Right lobe of liver (tissue), 6 donors: ENCODE results near the gene TK2. TPM values are rescaled to one million over a fixed set of nuclear protein-coding genes. Genes with fewer than 3 reads are reported as not detected.

Source experiments
- ATAC-seq, 4 donors: fragments of 200-7000 bp; cut with Tn5 transposase; one replicate each; pipeline ENCODE4 v1.9.1; 2020; ENCODE audit warnings: mild to moderate bottlenecking in 4 of 4, moderate library complexity in 4 of 4
- DNase-seq, 3 donors: peaks; one replicate each; pipeline ENCODE4 v3.0.0-alpha.2; 2020
- H3K27ac ChIP-seq, 3 donors: fragments of 200-600 bp; one replicate each; pipeline ENCODE4 v1.8.0; 2022
- H3K27me3 ChIP-seq, 2 donors: fragments of 200-600 bp; one replicate each; pipeline ENCODE4 v1.8.0; 2022
- H3K36me3 ChIP-seq, 4 donors: fragments of 200-600 bp; sonication (generic) in 1 of 4; one replicate each; pipeline versions ENCODE4 v1.5.1 to v1.8.0; 2017 to 2022; ENCODE audit warnings: control low read depth in 1 of 4
- H3K4me1 ChIP-seq, 4 donors: fragments of 200-600 bp; sonication (generic) in 1 of 4; one replicate each; pipeline versions ENCODE4 v1.5.1 to v1.8.0; 2017 to 2022; ENCODE audit warnings: control low read depth in 1 of 4
- H3K4me3 ChIP-seq, 3 donors: fragments of 200-600 bp; one replicate each; pipeline ENCODE4 v1.8.0; 2022
- H3K9me3 ChIP-seq, 4 donors: fragments of 200-600 bp; sonication (generic) in 1 of 4; one replicate each; pipeline versions ENCODE4 v1.5.1 to v1.8.0; 2017 to 2022; ENCODE audit warnings: control low read depth in 1 of 4
- CTCF ChIP-seq, 4 donors: fragments of 200-600 bp in 3 of 4; fragments of 450-650 bp in 1 of 4; IDR thresholded peaks; one replicate each; pipeline versions ENCODE4 v1.5.1 to v1.8.0; 2016 to 2022; ENCODE audit warnings: antibody characterized with exemption in 4 of 4, mild to moderate bottlenecking in 2 of 4
- POLR2A ChIP-seq: fragments of 450-650 bp; IDR thresholded peaks from one replicate; pipeline ENCODE4 v1.6.1; 2017; ENCODE audit warnings: antibody characterized with exemption, mild to moderate bottlenecking
- WGBS: methylation state at CpG from one replicate; pipeline ENCODE4 v1.1.6; 2018; ENCODE audit warnings: low coverage, low lambda C conversion rate; ENCODE audit not compliant: insufficient coverage; ENCODE audit errors: missing lambda C conversion rate; 5-methylcytosine and 5-hydroxymethylcytosine counted together
- intact Hi-C, 2 donors: fragments of 100-400 bp; cut with DNase I; formaldehyde crosslinking; loops; one replicate each; pipeline versions ENCODE4 v1.11.2 to v1.14.1; 2022
- total RNA-seq, 6 experiments: library from RNA; depleted of rRNA in 2 of 6; stranded (reverse); fragments of >200 nt in 2 of 6; fragmentation: NEBNext Ultra II Directional in 3 of 6; extraction: Animal tissue kit (Norgen Biotek cat#: 25700) in 3 of 6; gene quantifications; one replicate each; pipeline versions ENCODE4 v1.1.0 to v1.2.4, GENCODE V29; 2016 to 2023
- donor health status: DM: no; HTN: yes; CAD: no.
- donor health status: DM: no; HTN: no; CAD: no.
- donor health status: DM: no; HTN: no; CAD: no.
- donor health status: DM: no; HTN: yes; CAD: no.
- donor health status: DM: no; HTN: yes; CAD: no.

TK2 gene
- total RNA-seq, 6 experiments from 2014 or later, result 25.8 to 41.7 (median 33.6) TPM

DNA sequence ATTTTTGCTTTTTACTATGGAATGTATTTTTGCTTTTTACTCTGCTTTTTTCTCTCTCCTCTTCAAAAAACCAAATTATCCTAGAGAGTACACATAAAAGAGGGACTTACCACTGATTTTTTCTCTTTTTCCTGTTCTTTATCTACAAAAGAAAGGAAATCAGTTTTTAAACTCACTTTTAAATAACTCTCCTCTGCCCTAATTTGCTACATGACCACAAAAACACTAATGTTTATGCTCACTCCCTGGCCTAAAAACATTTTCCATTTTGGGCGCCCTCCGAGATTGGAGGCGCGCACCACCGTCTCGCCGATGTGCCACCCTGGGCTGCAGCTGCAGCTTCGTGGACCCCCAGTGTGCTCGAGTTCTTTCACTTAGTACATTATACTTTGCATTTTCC, 1.1 kb downstream of the TK2 start:
- Histone ChIP-seq H3K9me3 (no peaks in the 10 kb centered on the region), H3K27me3 (no peaks in the 10 kb centered on the region), H3K4me1 (peaks cover 0 to 35% (median 3%) of the 10 kb centered on the region in 4 donors), H3K36me3 (peaks cover 0 to 5% (median 0%) of the 10 kb centered on the region in 4 donors), H3K27ac (peak overlapping the region; percentile 78 to 96 (median 93)), H3K4me3 (peak overlapping the region; percentile 73 to 95 (median 86))
- ATAC-seq (no peak), DNase-seq (no peak)
- no peak for TF ChIP-seq CTCF (IDR thresholded peaks at IDR 0.05)
- TF ChIP-seq POLR2A, result no peak
- 60% methylated on average over 9 of the region's 9 CpGs for WGBS
- intact Hi-C loops, result no loop called here

DNA sequence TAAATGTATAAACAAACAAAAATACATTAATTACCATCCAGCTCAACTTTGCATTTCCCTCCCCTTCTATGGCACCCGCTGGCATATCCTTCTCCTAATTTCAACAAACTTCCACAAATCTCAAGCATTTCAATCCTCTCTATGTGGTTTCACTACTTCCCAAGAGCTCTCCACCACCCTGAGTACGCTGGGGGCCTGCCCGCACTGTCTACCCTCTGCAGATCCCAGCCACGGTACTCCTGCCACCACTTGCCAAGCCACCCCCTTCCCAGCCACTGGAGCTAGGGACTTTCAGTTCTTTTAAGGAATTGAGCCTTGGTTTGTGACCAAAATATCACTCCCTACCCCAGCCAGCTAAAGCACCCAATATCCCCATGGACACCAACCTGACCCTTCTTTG, 1.9 kb downstream of the TK2 start:
- no peak overlapping the region for H3K4me3 ChIP-seq
- ATAC-seq, result no peak
- no peak for TF ChIP-seq POLR2A
- no peak for TF ChIP-seq CTCF (IDR thresholded peaks at IDR 0.05)
- peaks cover 0 to 31% (median 2%) of the 10 kb centered on the region in 4 donors for H3K4me1 ChIP-seq
- 90% methylated on average over 4 of the region's 4 CpGs for WGBS
- no peaks in the 10 kb centered on the region for H3K27me3 ChIP-seq
- H3K36me3 ChIP-seq, result peaks cover 0 to 8% (median 2%) of the 10 kb centered on the region in 4 donors
- intact Hi-C loops, result no loop called here
- no peak for DNase-seq
- H3K9me3 ChIP-seq, result no peaks in the 10 kb centered on the region
- peak overlapping the region in 1 of 3 donors; percentile 78 for H3K27ac ChIP-seq

- ATAC-seq, result no peak
- no peak for TF ChIP-seq POLR2A
- no peak for TF ChIP-seq CTCF (IDR thresholded peaks at IDR 0.05)
Observed at GRCh38 chr16:66547101-66547989, 2.6 kb downstream of the TK2 start.

DNA sequence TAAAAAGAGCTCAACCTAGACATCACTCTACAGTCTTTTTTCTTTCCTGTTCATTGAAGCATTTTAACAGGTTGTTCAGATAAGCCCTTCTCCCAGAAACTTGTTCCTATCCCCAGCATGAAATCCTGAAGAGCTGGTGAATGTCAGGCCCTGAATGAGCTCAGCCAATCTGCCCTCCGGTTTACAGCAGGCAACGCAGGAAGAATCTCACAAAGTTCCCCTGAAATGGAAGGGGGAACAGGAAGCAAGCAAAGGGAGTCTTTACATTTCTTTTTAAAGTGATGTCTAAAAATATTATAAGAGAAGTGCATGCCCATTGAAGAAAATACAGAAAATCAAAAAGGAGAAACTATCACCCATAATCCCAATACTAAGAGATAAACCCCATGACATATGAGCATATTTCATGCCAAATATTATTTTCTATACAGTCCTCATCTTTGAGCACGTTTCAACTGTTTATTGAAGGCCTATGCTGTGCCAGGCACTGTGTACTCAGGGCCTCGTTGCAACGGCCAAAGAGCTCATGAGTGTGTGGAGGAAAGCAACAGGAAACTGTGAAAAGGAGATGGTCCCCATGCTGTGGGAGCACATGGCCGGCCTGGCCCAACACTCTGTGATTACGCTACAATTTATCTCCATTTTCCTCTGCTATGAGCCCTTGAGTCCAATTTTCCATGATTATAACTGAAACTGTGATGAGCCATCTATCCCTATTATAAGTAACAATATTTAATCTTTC, 5.7 kb downstream of the TK2 start:
- Histone ChIP-seq H3K27ac (no peak overlapping the region), H3K27me3 (no peaks in the 10 kb centered on the region), H3K4me3 (no peak overlapping the region), H3K4me1 (peaks cover 0 to 11% (median 0%) of the 10 kb centered on the region in 4 donors), H3K9me3 (no peaks in the 10 kb centered on the region), H3K36me3 (peaks cover 0 to 16% (median 2%) of the 10 kb centered on the region in 4 donors)
- WGBS, result 61% methylated on average over 7 of the region's 7 CpGs
- intact Hi-C loops, result no loop called here
- no peak for TF ChIP-seq POLR2A
- DNase-seq (no peak), ATAC-seq (no peak)

More at GRCh38 chr16:66547101-66547989, 2.6 kb downstream of the TK2 start:
- Histone ChIP-seq H3K4me1 (peaks cover 0 to 28% (median 0%) of the 10 kb centered on the region in 4 donors), H3K9me3 (no peaks in the 10 kb centered on the region), H3K27ac (no peak overlapping the region), H3K27me3 (no peaks in the 10 kb centered on the region), H3K4me3 (no peak overlapping the region), H3K36me3 (peaks cover 0 to 8% (median 2%) of the 10 kb centered on the region in 4 donors)
- WGBS, result 88% methylated on average over 1 of the region's 5 CpGs
- DNase-seq, result no peak
- intact Hi-C loops, result no loop called here

DNA sequence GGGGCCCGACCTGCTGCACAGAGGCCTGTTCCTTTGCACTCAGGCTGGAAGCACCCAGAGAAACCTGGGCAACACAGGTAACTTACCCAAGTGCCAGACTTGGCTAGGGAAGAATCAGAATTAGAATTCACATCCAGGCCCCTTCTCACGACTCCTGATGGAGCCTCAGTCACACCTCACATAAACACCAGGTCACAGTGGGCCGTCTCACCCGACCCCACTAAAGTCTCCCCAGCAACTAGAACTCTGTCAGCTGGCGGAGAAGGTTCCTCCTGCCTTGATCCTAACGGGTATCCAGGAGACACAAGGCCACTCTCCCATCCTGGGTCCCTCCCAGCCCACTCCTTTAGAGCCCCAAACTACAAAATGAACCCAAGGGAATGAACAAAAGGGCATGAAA, 6.4 kb downstream of the TK2 start:
- ATAC-seq (no peak), DNase-seq (no peak)
- H3K4me3 ChIP-seq, result no peak overlapping the region
- intact Hi-C loops, result no loop called here
- H3K9me3 ChIP-seq, result no peaks in the 10 kb centered on the region
- H3K27me3 ChIP-seq, result no peaks in the 10 kb centered on the region
- 65% methylated on average over 2 of the region's 6 CpGs for WGBS
- TF ChIP-seq CTCF (IDR thresholded peaks at IDR 0.05) (no peak), POLR2A (no peak)
- peaks cover 0 to 16% (median 2%) of the 10 kb centered on the region in 4 donors for H3K36me3 ChIP-seq
- H3K27ac ChIP-seq, result no peak overlapping the region
- peaks cover 0 to 5% (median 0%) of the 10 kb centered on the region in 4 donors for H3K4me1 ChIP-seq
